ENCODE data around the gene WNT2B.

- TF ChIP-seq CTCF (IDR thresholded peaks at IDR 0.05; ENCODE audit: low read depth, low read length) (peak; percentile 63), POLR2A (IDR thresholded peaks at IDR 0.05; ENCODE audit: extremely low read depth, insufficient read length) (no peak), MYC (IDR thresholded peaks at IDR 0.05; ENCODE audit: low read depth, low read length) (peak; percentile 93)
- TF ChIP-seq, protein P1, sequence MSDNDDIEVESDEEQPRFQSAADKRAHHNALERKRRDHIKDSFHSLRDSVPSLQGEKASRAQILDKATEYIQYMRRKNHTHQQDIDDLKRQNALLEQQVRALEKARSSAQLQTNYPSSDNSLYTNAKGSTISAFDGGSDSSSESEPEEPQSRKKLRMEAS (IDR thresholded peaks at IDR 0.05; ENCODE audit: low read depth, low read length), result peak; percentile 92
Observed at GRCh38 chr1:112466078-112466660, 42.6 kb upstream of the WNT2B start.
